IPS-20b (cell line): ENCODE data around the gene GRIFIN.

Experiments
- H3K27ac ChIP-seq: one replicate; pipeline ENCODE4 v1.5.1; 2013; ENCODE audit warnings: low read length
- H3K27me3 ChIP-seq: 2 replicates; pipeline ENCODE4 v1.6.1; 2013; ENCODE audit warnings: mild to moderate bottlenecking, low read length, inconsistent platforms; ENCODE audit not compliant: insufficient read depth
- H3K36me3 ChIP-seq: 2 replicates; pipeline ENCODE4 v1.6.1; 2013; ENCODE audit warnings: low read depth, mild to moderate bottlenecking, inconsistent platforms, low read length, moderate library complexity; ENCODE audit not compliant: insufficient read depth
- H3K4me1 ChIP-seq: 2 replicates; pipeline ENCODE4 v1.6.1; 2013; ENCODE audit warnings: mild to moderate bottlenecking, control low read depth, inconsistent platforms, low read length, moderate library complexity; ENCODE audit not compliant: insufficient read depth
- H3K4me3 ChIP-seq: 2 replicates; pipeline ENCODE4 v1.5.1; 2013; ENCODE audit warnings: mild to moderate bottlenecking, low read length, inconsistent platforms
- H3K9ac ChIP-seq: 2 replicates; pipeline ENCODE4 v1.6.1; 2013; ENCODE audit warnings: low read depth, mild to moderate bottlenecking, inconsistent platforms, low read length, moderate library complexity
- H3K9me3 ChIP-seq: 2 replicates; pipeline ENCODE4 v1.6.1; 2013; ENCODE audit warnings: mild to moderate bottlenecking, low read depth, low read length, inconsistent platforms; ENCODE audit not compliant: insufficient read depth

The GRIFIN gene

GRCh38 chr7:2511769-2512168 lies 35.6 kb upstream of the GRIFIN start:
- Histone ChIP-seq H3K27me3 (peaks cover 5% of the 10 kb centered on the region; the same call in 1 of the 2 replicates), H3K4me3 (no peak overlapping the region), H3K9ac (no peak overlapping the region), H3K27ac (no peak overlapping the region), H3K36me3 (no peaks in the 10 kb centered on the region), H3K9me3 (no peaks in the 10 kb centered on the region), H3K4me1 (peaks cover 2% of the 10 kb centered on the region; the same call in 1 of the 2 replicates)

GRCh38 chr7:2510909-2511768 lies 34.9 kb upstream of the GRIFIN start:
- Histone ChIP-seq H3K9ac (no peak overlapping the region), H3K36me3 (no peaks in the 10 kb centered on the region), H3K27ac (no peak overlapping the region), H3K9me3 (no peaks in the 10 kb centered on the region), H3K4me1 (no peaks in the 10 kb centered on the region), H3K4me3 (no peak overlapping the region), H3K27me3 (0 out of 2 replicates have a peak, but pooled peaks cover under 1% of the 10 kb centered on the region)

DNA sequence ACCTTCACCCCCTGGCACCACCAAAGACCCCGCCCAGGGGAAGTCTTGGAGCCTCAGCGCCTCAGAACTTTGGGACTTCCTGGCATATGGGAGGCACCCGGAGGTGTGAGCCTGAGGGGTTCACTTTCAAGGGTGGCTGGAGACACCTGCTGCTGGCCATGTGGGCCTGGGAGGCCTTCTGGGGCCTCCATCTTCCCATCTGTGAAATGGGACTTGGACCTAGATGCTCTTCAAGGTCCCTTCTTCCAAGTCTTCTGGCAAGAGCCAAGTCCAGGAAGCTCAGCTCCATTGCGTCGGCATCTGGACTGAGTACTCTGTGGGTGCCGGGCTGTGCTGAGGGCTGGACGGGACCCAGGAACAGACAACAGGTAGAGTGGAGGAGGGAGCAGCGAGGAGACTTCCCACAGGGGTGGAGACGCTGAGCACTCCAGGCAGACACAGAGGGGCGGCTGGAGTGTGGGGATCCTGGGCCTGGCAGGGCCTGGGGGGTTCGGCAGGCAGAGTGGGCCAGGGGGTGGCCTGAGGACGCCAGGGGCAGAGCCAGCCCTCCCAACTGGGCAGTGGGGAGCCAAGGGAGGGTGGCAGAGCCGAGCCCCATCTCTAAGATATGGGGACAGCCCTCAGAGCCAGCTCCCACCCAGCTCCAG lies 34.1 kb upstream of the GRIFIN start:
- Histone ChIP-seq H3K4me3 (no peak overlapping the region), H3K9ac (no peak overlapping the region), H3K27me3 (no peaks in the 10 kb centered on the region), H3K4me1 (no peaks in the 10 kb centered on the region), H3K9me3 (no peaks in the 10 kb centered on the region), H3K36me3 (no peaks in the 10 kb centered on the region), H3K27ac (no peak overlapping the region)

GRCh38 chr7:2509298-2509906 lies 33.2 kb upstream of the GRIFIN start:
- no peak overlapping the region for H3K9ac ChIP-seq
- no peaks in the 10 kb centered on the region for H3K27me3 ChIP-seq
- no peak overlapping the region for H3K27ac ChIP-seq
- no peaks in the 10 kb centered on the region for H3K4me1 ChIP-seq
- no peaks in the 10 kb centered on the region for H3K36me3 ChIP-seq
- no peaks in the 10 kb centered on the region for H3K9me3 ChIP-seq
- H3K4me3 ChIP-seq, result no peak overlapping the region

- Histone ChIP-seq H3K27ac (no peak overlapping the region), H3K4me3 (no peak overlapping the region), H3K36me3 (no peaks in the 10 kb centered on the region), H3K9ac (no peak overlapping the region), H3K27me3 (no peaks in the 10 kb centered on the region), H3K9me3 (no peaks in the 10 kb centered on the region), H3K4me1 (no peaks in the 10 kb centered on the region)
Measured at GRCh38 chr7:2508327-2509215, 32.4 kb upstream of the GRIFIN start.

DNA sequence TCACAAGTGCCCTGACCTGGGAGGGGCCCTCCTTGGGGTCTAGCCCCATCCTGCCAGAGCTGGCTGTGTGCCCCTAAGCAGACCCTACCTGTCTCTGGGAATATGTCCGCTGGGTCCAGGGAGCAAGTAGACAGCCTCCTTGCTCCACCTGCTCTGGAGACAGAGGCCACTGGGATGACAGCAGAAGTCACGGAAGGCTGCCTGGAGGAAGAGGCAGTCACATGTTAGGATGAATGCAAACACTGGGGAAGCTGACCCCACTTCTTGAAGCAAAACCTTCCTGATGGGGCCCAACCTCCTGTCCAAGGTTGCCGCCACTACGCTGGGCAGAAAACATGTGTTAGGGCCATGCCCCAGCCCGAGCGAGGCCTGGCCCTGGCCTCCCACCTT lies 31.7 kb upstream of the GRIFIN start:
- Histone ChIP-seq H3K4me3 (no peak overlapping the region), H3K4me1 (no peaks in the 10 kb centered on the region), H3K27me3 (no peaks in the 10 kb centered on the region), H3K9me3 (no peaks in the 10 kb centered on the region), H3K27ac (no peak overlapping the region), H3K9ac (no peak overlapping the region), H3K36me3 (no peaks in the 10 kb centered on the region)

DNA sequence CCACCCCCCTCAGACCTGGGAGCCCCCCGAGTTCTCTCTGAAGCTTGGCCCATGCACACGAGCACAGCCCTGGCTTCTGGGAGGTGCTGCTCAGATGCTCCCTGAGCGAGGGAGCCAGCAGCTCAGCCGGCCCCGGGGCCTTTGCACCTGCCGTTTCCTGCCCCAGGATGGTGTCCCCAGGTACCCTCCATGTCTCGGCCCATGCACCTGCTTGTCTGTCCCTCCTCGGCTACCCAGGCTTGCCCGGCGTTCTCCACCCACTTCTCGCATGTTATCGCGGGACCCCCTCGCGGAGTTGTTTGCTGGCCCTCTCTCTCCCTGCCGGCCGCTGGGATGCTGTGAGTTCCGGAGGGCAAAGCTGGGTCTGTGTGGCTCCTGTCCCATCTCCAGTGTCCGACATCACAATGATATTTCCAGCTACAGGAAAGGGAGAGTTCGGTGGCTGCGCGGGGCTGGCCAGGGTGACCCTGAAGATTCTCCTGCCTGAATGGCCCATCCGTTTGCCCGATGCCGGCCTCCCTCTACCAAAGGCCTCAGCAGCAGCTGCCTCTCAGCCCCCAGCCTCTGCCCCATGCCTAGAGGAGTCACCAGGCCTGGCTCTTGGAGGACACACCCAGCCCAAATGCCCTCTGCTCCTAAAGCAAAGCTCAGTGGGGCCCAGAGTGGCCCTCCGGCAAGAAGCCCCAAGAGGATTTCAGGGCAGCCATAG lies 31.2 kb upstream of the GRIFIN start:
- H3K4me1 ChIP-seq, result no peaks in the 10 kb centered on the region
- no peaks in the 10 kb centered on the region for H3K27me3 ChIP-seq
- H3K27ac ChIP-seq, result no peak overlapping the region
- H3K9me3 ChIP-seq, result no peaks in the 10 kb centered on the region
- no peak overlapping the region for H3K9ac ChIP-seq
- H3K36me3 ChIP-seq, result no peaks in the 10 kb centered on the region
- H3K4me3 ChIP-seq, result no peak overlapping the region

DNA sequence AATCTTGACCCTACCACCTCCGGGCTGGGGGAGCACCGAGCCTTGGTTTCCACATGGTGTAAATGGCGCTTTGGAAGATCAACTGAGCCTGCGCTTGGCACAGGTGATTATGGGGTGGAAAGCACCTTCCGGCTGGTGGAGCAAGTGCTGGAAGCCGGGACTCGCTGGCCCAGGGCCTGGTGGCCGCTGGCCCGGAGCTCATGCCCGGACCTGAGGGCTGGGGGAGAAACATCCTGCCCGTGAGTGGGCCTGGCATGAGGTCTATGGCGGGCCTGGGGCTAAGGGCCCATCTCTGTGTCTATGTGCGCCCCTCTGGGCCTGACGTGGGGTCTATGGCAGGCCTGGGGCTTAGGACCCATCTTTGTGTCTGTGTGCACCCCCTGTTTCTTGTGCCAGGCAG lies 29.2 kb upstream of the GRIFIN start:
- Histone ChIP-seq H3K4me1 (no peaks in the 10 kb centered on the region; the same call in 1 of the 2 replicates), H3K27me3 (no peaks in the 10 kb centered on the region), H3K4me3 (no peak overlapping the region), H3K9me3 (no peaks in the 10 kb centered on the region), H3K27ac (no peak overlapping the region), H3K9ac (no peak overlapping the region), H3K36me3 (no peaks in the 10 kb centered on the region)

DNA sequence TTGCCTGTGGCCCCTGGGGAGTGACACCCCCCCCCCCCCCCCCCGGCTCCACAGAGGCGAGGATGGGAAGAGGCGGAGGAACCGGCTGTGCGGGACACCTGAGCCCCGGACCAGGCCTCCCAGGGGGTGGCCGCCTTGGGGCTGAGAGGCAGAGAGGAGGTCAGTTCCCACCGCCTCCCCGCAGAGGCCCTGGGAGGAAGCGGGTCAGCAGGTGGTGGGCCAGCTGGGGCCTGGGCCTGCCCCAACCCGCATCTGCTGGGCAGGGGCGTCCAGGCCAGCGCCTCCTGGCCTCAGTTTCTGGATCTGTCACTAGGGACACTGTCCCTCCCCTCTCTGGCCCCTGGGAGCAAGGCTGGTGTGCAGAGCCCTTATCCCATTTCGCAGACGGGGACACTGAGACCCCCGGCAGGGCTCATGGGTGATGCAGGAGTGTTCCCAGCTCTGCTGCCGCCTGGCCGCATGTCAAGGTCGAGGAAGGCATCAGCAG lies 28.7 kb upstream of the GRIFIN start:
- Histone ChIP-seq H3K27me3 (no peaks in the 10 kb centered on the region), H3K27ac (no peak overlapping the region), H3K4me3 (no peak overlapping the region), H3K9me3 (no peaks in the 10 kb centered on the region), H3K36me3 (no peaks in the 10 kb centered on the region), H3K4me1 (no peaks in the 10 kb centered on the region; the same call in 1 of the 2 replicates), H3K9ac (no peak overlapping the region)

- Histone ChIP-seq H3K27me3 (no peaks in the 10 kb centered on the region), H3K4me3 (no peak overlapping the region), H3K27ac (no peak overlapping the region), H3K9ac (no peak overlapping the region), H3K4me1 (peaks cover 4% of the 10 kb centered on the region; the same call in 1 of the 2 replicates), H3K36me3 (no peaks in the 10 kb centered on the region), H3K9me3 (no peaks in the 10 kb centered on the region)
Measured at GRCh38 chr7:2504128-2504888, 28.1 kb upstream of the GRIFIN start.
